Spleen (tissue), 7 donors: ENCODE measurements around the gene SHISA2.

Experiments
- CTCF ChIP-seq, 11 experiments: fragments of 200-600 bp in 7 of 11; fragments of 450-650 bp in 4 of 11; sonication (generic) in 4 of 11; IDR thresholded peaks in 8 of 11; conservative IDR thresholded peaks in 3 of 11; 1 replicate in 7 of 11; 2 replicates in 4 of 11; pipeline versions ENCODE4 v1.4.0 to v1.8.0; 2016 to 2021; ENCODE audit warnings: antibody characterized with exemption in 11 of 11, inconsistent platforms in 4 of 11, mild to moderate bottlenecking in 1 of 11
- POLR2A ChIP-seq, 3 donors: fragments of 450-650 bp; IDR thresholded peaks; one replicate each; pipeline ENCODE4 v1.5.1; 2017; ENCODE audit warnings: antibody characterized with exemption in 3 of 3, mild to moderate bottlenecking in 1 of 3
- POLR2AphosphoS5 ChIP-seq, 3 donors: sonication (generic); formaldehyde crosslinking; IDR thresholded peaks; one replicate each; pipeline ENCODE4 v1.5.1; 2017; ENCODE audit warnings: antibody characterized with exemption in 3 of 3
- donor health status: DM: no; HTN: no; CAD: no; lungs with moderate emphysema.
- donor health status: DM: no; HTN: no; CAD: no.
- donor health status: DM: no; HTN: no; CAD: no.

DNA sequence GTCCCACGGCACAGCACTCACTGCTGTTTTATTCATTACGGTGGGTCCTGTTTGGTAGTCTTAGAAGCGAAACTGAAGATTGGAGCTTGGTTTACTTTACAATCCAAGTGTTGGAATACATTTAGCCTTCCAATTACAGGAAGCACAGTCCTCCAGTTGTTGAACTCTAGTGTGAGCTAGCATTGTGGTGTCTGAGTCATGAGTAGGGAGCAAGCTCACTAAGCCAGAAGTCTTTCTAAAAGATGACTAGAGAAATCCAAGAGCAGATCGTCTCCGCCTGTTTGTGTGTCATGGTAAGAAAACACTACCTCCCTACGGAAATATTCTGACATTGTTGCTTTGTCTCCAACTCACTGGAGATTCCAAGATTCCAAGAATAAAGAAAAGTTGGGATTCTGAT lies 10.1 kb upstream of the SHISA2 start:
- TF ChIP-seq CTCF (IDR thresholded peaks at IDR 0.05 in 8 of 11, conservative IDR thresholded peaks at IDR 0.05 in 3 of 11) (no peak), POLR2A (IDR thresholded peaks at IDR 0.05) (no peak), POLR2AphosphoS5 (IDR thresholded peaks at IDR 0.05) (no peak)
